ENCODE results near the gene CNPY1.

The CNPY1 gene

GRCh38 chr7:155457544-155458110 is 88.7 kb downstream of the CNPY1 start:
- in situ Hi-C loops (cut with MboI; ENCODE audit: low sequenced_read_pairs) = no loop called here

DNA sequence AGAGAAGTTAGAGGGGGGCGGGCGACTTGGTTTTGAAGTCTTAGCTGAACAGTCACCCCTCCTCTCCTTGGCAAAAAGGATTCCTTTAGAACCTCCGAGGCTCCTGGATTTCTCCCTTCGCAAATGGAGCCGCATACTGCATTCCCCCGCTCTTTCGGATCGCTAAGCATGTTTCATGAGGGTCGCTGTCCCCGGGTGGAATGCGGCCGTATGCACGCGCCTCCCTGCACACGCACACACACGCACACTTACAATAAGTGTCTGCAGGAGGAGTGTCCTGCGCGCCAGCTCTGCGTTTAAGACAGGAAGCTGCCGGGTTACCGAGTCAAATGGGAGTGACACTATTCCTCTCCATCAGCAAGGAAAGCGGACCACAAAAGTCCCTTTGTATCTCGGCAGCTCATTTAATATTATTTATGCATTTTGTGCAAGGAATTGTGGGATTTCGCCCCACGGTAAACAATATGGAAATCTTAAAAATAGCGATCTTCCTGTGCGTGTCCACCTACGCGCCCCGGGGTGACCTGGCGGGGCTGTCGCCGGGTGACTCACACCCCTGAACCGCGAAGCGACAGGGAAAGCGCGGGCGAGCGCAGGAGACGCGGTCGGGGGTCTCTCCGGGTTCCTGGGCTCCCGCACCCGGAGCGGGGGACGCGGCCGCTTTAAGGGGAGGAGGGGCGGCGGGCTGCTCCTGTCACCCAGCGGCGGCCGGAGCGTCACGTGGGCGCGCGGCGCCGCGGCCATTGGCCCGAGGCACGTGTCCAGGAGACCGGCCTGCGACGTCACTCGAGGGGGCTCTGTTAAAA is 89.4 kb downstream of the CNPY1 start:
- in situ Hi-C loops (cut with MboI; ENCODE audit: low sequenced_read_pairs) = no loop called here

DNA sequence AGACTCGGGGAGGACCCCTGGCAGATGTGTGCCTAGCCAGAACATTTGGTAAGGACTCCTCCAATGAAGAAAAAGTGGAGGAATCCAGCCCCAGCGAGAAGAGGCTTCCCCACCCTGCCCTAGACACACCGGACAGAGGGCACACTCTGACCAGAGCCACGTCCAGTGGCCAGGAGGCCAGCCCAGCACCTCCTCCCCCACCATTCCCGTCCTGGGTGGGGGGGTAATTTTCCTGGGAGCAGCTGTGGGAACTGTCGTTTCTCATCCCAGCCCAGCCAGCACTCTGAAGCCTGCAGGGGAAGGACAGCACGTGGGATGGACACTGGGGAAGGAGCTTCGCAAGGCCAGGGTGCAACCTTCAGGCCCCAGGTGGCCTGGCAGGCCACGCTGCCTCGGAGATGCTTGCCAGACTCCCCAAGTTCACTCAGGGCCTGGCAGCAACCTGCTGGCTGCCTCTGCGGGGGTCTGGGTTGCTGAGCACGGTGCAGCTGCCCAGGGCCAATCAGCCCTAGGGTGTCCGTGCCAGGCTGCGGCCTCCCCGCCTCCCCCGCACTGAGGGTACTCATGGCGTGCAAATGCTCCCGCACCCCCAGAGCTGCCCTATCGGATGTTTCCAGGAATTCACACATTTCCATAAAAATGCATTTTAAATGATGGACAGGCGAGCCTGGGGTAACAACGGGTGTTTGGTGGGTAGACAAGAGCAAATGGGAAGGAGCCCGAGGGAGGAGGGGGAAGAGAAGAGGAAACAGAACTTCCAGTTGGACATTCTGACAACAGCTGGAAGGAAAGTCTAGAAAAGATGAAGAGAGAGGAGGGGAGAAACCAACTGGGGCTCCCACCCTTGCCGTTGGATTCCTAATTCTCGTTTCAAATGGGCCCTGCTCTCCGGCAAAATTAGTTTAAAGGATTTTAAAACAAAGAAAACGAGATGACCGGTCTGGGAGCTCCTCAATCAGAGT is 90.3 kb downstream of the CNPY1 start:
- in situ Hi-C loops (cut with MboI; ENCODE audit: low sequenced_read_pairs) = no loop called here

DNA sequence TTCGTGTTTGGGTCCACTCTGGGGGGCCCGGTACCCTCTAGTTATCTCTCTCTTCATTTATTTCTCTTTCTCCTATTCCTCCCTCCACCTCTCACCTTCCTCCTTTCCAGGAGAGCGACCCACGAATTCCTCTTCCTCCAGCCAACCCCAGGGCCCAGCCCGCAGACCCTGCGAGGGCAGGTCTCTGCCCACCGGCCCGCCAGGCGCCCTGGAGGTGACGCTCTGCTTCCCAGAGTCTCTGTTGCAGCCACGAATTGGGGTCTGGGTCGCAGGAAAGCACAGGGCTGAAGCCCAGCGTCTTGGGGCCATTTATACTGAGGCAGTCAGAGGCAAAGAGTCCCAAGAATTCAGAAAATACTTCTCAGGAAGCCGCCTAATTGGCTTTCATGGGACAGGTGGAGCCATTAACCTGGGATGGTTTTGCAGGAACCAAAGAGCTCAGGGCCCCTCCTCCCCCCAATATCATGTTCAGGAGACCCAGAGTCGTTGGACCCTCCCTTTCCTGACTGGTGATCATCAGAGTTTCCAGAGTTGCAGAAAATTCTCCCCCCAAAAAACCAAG is 91.1 kb downstream of the CNPY1 start:
- in situ Hi-C loops (cut with MboI; ENCODE audit: low sequenced_read_pairs) = no loop called here

GRCh38 chr7:155454183-155455112 is 91.9 kb downstream of the CNPY1 start:
- in situ Hi-C loops (cut with MboI; ENCODE audit: low sequenced_read_pairs) = no loop called here

DNA sequence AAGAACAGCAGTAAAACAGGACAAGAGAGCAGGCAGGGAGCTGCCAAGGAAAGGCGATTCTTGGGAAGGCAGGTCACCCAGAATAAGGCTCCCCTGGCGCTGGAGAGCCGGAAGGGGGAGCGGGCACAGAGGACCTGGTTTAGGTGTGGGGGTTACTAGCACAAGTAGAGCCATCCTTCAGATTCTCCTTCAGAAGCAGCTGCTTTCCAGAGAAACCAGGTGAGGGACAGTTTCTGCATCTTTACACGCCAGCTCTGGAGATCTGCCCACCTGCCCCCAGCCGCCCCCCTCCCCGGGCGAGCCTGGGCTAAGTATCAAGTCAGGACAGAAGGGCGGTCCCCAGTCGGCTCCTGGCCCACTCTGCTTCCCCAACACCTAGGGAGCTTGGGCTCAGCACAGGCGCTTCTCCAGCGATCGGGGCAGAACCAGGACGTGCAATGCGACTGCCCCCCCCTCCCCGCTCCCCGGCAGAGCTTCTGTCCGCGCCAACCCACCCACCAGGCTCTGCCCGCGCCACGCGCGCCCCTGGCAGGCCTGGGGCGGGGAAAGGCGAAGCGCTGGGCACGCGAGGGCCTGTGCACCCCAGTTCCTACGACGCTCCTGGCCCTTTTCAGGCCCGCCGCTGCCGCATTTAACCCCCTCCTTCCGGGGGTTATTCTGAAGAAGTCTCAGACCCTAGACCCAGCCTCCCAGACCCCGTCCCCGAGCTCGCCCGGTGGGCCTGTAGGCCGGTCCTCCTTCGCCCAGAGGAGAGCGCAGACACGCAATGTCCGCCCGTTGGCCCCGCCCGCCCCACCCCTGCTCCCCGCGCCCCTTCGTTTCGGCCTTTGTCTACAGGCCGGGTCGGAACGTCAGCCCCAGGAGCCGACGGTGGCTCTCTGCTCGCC is 92.8 kb downstream of the CNPY1 start:
- in situ Hi-C loops (cut with MboI; ENCODE audit: low sequenced_read_pairs) = no loop called here

DNA sequence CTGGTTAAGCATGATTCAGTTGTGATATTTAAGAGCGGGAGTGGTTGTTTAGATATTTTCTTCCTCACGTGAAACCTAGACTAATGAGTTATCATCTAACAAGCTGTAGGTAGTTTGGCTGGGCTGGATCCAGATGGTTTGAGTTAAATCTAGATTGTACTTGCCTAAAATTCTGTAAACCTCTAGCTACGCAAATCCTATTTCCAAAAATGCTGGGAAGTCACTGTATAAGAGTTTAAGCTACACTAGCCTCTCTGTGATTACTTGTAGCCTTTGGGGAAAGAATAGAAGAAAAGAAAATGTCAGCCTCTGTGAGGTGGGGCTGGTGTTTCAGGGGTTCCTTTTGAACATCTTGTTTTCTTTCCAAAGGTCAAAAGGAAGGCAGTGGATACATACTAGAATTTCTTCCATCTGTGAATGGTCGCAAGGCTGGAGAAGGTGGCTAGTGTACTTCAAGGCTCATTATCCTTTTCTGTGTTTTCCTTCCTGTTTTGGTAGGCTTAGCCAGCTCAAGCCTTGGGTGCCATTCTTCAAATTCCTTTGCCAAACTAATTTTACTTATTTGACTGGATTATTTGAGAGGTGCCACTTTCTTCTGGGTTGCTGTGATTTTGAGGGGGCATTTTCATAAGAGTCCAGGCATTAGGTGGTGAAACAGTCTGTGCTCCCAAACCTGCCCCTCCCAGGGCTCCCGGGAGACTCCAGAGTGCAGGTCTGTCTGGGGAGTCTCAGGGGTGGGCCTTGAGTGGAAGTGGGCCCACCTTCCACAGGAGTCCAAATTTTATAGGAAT is 93.7 kb downstream of the CNPY1 start:
- in situ Hi-C loops (cut with MboI; ENCODE audit: low sequenced_read_pairs) = no loop called here

DNA sequence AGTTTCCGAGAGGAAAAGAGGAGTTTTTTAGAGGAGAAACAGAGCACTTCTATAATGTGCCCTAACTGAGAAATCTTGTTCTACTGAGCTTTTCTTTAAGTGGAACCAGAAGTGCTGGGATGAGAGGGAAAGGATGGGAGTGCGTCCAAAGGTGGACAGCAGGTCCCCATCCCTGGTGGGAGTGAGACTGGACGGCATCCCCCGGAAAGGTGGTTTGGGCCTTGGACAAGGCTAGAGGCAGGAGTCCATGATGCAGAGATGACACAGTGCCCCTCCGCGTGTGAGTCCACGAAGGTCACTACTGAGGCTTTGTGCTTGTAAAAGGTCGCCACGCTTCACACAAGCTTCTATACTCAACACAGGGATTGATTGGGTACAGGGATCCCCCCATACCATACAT is 94.5 kb downstream of the CNPY1 start:
- in situ Hi-C loops (cut with MboI; ENCODE audit: low sequenced_read_pairs) = no loop called here

All from HL-60/S4 (cell line).